PFSK-1 (cell line): ENCODE data around the gene FSTL4.

Experiments used
- POLR2AphosphoS5 ChIP-seq: IDR thresholded peaks from 2 replicates; pipeline ENCODE4 v1.6.1; 2012; ENCODE audit warnings: low read depth, mild to moderate bottlenecking, control low read depth, low read length, moderate library complexity
- TAF1 ChIP-seq: IDR thresholded peaks from 2 replicates; pipeline ENCODE4 v1.6.1; 2012; ENCODE audit warnings: low read length, control low read depth, borderline replicate concordance; ENCODE audit not compliant: insufficient read depth

GRCh38 chr5:133393776-133394476, 218.4 kb downstream of the FSTL4 start:
- TF ChIP-seq TAF1 (no peak), POLR2AphosphoS5 (no peak)
